ENCODE results near the gene OGFR.

OGFR gene

DNA sequence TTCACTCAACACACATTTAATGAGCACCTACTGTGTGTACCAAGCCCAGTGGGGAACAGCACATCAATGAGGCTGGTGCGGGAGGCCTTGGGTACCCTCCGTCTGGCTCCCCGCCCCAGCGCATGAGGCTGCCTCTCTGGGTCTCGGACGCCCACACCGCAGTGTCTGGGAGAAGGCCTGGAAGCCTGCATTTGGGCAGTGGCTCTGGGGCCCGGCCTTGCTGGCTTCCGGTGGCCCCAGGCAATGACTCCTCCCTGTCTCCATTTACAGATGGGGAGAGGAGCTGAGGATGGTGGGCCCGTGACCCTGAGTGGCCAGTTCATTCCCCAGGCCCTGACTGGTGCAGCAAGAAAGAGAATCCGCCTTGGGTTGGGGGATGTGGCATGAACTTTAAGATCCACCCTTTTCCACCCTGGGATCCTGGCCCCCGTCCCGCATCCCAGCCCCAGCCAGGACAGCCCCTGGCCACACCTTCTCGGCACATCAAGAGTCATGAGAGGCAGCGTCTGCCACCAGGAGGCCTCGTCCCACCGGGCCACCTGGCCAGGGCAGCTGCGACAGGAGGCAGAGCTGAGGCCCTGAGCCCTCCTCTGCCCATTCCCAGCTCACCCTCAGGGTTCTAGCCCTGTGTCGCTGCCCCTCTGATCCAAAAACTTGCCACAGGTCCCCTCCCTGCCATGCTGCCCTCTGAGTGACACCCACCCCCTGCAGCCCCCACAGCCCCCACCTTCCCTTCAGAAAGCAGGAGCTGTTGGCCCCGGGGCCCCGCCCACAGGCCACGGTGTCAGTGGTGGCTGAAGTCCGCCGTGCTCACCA lies 25.8 kb upstream of the OGFR start:
- no peak for DNase-seq (ENCODE audit: low spot score)
- TF ChIP-seq, protein P1, sequence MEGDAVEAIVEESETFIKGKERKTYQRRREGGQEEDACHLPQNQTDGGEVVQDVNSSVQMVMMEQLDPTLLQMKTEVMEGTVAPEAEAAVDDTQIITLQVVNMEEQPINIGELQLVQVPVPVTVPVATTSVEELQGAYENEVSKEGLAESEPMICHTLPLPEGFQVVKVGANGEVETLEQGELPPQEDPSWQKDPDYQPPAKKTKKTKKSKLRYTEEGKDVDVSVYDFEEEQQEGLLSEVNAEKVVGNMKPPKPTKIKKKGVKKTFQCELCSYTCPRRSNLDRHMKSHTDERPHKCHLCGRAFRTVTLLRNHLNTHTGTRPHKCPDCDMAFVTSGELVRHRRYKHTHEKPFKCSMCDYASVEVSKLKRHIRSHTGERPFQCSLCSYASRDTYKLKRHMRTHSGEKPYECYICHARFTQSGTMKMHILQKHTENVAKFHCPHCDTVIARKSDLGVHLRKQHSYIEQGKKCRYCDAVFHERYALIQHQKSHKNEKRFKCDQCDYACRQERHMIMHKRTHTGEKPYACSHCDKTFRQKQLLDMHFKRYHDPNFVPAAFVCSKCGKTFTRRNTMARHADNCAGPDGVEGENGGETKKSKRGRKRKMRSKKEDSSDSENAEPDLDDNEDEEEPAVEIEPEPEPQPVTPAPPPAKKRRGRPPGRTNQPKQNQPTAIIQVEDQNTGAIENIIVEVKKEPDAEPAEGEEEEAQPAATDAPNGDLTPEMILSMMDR (IDR thresholded peaks at IDR 0.05; ENCODE audit: extremely low read depth, missing control alignments) = no peak

DNA sequence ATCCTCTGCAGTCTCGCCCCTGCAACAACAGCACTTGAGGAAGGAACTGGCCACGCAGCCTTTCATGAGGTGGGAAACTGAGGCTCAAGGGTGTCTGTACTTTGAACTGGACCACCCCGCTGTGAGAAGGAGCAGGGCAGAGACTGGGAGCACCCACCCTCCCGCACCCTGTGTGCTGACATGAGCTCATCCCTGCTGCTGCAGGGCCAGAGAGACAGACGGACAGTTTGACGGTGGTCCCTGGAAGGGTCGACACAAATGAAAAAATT lies 25.3 kb upstream of the OGFR start:
- TF ChIP-seq, protein P1 (IDR thresholded peaks at IDR 0.05; ENCODE audit: extremely low read depth, missing control alignments) = no peak
- no peak for DNase-seq (ENCODE audit: low spot score)

DNA sequence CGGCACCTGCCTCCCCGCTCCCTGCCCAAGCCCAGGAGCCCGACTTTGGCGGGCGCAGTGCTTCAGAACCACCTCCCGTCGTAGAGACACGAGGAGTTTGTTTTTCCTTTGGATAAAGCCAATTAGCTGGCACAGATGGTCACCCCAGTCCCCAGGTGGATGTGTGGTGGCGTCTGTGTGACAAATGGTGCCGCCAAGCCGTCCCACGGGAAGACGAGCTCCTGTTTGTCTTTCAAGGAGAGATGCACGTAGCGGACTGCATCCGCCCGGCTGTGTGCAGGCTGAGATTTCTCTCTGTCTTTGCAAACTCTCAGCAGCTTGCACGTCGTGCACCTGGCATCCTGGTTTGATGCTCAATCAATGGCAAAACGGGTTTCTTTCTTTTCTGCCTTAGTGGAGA lies 24.4 kb upstream of the OGFR start:
- no peak for DNase-seq (ENCODE audit: low spot score)
- TF ChIP-seq, protein P1 (IDR thresholded peaks at IDR 0.05; ENCODE audit: extremely low read depth, missing control alignments) = no peak

DNA sequence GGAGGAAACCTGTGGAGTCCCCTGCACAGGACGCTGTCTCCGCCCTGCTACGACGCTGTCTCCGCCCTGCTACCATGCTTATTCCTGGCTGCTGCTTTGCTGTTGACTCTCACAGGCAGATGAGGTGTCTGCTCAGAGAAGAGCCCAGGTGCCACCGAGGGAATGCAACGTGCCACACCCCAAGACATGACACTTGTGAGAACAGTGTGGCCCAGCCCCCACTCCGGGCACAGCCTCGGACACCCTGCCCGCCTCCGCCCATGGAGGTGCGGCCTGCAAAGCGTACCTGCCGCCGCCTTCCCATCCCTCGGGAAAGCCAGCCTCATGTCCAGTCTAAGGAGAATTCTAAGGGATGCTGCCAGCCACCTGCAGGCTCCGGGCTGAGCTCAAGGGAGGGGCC lies 23.9 kb upstream of the OGFR start:
- TF ChIP-seq, protein P1 (IDR thresholded peaks at IDR 0.05; ENCODE audit: extremely low read depth, missing control alignments) = no peak
- DNase-seq (ENCODE audit: low spot score) = no peak

DNA sequence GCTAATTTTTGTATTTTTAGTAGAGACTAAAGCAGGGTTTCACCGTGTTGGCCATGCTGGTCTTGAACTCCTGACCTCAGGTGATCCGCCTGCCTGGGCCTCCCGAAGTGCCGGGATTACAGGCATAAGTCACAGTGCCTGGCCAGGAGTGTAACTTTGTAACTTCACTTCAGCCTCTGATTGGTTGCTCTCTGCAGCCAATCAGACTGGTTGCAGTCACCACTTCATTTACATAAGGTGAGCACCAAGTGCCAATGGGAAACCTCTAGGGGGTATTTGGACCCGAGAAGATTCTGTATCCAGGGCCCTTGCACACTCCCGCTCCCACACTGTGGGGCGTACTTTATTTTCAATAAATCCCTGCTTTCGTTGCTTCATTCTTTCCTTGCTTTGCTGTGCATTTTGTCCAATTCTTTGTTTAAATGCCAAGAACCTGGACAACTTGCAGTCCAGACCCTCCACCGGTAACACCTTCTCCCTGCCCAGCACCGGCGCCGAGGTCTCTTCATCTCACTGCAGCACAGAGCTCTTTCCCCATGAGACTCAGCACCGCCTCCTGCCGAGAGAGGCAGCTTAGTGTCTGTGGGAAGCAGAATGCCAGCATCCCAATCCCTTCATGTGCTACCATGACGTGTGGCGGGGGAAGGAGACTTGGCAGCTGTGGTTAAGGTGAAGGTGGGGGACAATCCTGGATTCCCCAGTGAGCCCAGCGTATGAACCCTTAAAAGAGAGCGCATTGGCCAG lies 22.3 kb upstream of the OGFR start:
- no peak for DNase-seq (ENCODE audit: low spot score)

DNA sequence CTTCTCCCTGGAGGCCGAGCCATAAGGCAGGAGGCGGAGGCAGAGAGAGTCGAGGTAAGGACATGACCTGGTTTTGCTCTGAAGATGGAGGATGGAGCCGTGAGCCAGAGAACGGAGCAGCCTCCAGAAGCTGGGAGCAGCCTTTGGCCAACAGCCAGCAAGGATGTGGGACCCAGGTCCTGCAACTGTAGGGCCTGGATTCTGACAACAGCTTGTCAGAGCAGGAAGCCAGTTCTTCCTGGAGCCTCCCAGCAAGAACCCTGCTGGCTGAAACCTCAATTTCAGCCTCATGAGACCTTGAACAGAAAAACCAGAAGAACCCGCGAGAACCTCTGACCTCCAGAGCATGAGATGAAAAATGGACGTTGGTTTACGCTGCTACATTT lies 21.7 kb upstream of the OGFR start:
- TF ChIP-seq, protein P1 (IDR thresholded peaks at IDR 0.05; ENCODE audit: extremely low read depth, missing control alignments) = no peak
- DNase-seq (ENCODE audit: low spot score) = no peak

More for the DNA sequence above, 22.3 kb upstream of the OGFR start:
- TF ChIP-seq, protein P1 (IDR thresholded peaks at IDR 0.05; ENCODE audit: extremely low read depth, missing control alignments) = peak; percentile 5

DNA sequence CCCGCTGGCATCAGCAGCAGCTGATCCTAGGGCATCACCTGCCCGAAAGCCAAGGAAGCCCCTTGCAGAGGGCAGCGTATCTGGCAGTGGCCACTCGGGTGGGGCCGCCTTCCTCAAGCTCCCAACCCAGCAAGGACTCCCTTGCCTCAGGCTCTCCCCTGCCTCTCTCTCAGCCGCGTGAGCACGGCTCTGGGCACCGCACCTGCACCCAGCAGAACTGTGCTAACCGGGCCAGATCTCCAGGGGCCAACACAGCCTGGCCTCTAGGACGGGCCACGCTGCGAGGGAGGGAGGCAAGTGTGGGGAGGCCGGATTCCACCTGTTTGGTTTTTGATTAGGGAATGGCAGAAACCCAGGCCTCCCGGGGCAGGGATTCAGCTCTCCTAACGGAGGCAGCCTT lies 20.1 kb upstream of the OGFR start:
- no peak for DNase-seq (ENCODE audit: low spot score)
- TF ChIP-seq, protein P1 (IDR thresholded peaks at IDR 0.05; ENCODE audit: extremely low read depth, missing control alignments) = no peak
